T47D (cell line): ENCODE measurements around the gene MAN2A1.

Experiments
- DNase-seq, 2 experiments: peaks; one replicate each; pipeline versions ENCODE4 v3.0.0 to v3.0.0-alpha.2; 2011 to 2012; ENCODE audit warnings: low read depth in 1 of 2, low spot score in 1 of 2
- JUND ChIP-seq: IDR thresholded peaks from 2 replicates; pipeline ENCODE4 v1.6.1; 2012; ENCODE audit warnings: low read depth
- in situ Hi-C: cut with HindIII; loops from 2 replicates; pipeline ENCODE4 v1.10.0; 2016; ENCODE audit warnings: low sequenced_read_pairs, low pct_unique_long_range_greater_than_20kb

Gene MAN2A1

GRCh38 chr5:109784687-109785086 is 95.0 kb downstream of the MAN2A1 start:
- TF ChIP-seq JUND, result no peak
- in situ Hi-C loops, result no loop called here

GRCh38 chr5:109786206-109786855 is 96.6 kb downstream of the MAN2A1 start:
- in situ Hi-C loops, result no loop called here

More at GRCh38 chr5:109784687-109785086, 95.0 kb downstream of the MAN2A1 start:
- DNase-seq, result no peak

GRCh38 chr5:109788596-109788995 is 98.9 kb downstream of the MAN2A1 start:
- DNase-seq, result no peak
- no peak for TF ChIP-seq JUND
- in situ Hi-C loops, result no loop called here

More at GRCh38 chr5:109786206-109786855, 96.6 kb downstream of the MAN2A1 start:
- TF ChIP-seq JUND, result no peak
- no peak for DNase-seq

DNA sequence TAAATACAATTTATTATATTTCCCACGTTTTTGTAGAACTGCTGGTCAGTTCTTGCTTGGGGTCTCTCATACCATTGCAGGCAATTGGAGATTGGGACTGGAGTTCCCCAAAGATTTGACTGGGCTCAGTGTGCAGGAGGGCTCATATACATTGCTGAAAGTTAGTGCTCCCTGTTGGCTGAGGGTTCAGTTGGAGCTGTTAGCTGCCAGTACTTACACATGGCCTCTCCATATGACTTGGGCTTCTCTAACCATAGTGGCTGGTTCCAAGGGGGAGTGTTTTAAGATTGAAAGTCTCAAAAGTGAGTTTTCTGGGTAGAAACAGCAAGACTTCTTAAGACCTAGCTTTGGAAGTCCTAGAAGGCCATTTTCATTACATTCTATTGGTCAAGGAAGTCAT is 102.9 kb downstream of the MAN2A1 start:
- in situ Hi-C loops, result no loop called here
- no peak for DNase-seq
- TF ChIP-seq JUND, result no peak

GRCh38 chr5:109803854-109804253 is 114.1 kb downstream of the MAN2A1 start:
- no peak for DNase-seq
- in situ Hi-C loops, result no loop called here
- no peak for TF ChIP-seq JUND

GRCh38 chr5:109805472-109805871 is 115.7 kb downstream of the MAN2A1 start:
- in situ Hi-C loops, result no loop called here
- no peak for TF ChIP-seq JUND
- DNase-seq, result no peak

DNA sequence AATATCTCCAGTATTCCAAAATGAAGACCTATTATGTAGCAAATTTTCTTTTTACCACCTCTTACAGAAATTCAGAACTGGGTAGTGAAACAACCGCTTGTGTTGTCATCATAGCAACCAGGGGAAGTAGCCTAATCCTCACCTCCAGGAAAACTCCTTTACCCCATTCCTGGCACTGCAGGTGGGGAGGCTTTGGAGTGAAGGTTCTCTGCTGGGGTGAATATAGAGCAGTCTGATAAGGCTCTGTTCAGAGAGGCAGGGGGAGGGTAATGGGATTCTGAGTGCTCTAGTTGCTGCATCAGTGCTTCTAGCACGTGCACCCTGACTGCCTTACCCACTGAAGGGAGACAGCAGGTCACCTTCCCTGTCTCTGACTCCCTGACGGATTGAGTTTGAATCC is 116.2 kb downstream of the MAN2A1 start:
- DNase-seq, result no peak
- TF ChIP-seq JUND, result no peak
- in situ Hi-C loops, result no loop called here

GRCh38 chr5:109812698-109813097 is 123.0 kb downstream of the MAN2A1 start:
- in situ Hi-C loops, result no loop called here
- DNase-seq, result no peak
- TF ChIP-seq JUND, result no peak

GRCh38 chr5:109816732-109817131 is 127.0 kb downstream of the MAN2A1 start:
- DNase-seq, result no peak
- in situ Hi-C loops, result no loop called here

DNA sequence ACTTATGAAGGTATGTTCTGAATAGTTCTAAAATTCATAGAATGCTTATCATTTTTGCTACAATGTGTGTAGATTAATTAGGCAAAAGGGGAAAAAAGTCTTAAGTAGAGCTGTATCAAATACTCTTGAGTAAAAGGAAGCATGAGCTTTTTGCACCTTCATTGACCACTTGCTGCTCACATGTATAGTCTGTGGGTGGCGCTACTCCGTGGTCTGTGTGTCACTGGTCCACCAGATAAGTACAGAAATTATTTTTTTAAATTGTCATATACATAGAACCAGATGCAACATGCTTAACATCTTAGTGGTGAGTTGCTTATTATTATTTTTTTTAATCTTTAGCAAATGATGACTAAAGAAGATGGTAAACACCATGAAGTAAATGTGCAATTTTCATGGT is 130.2 kb downstream of the MAN2A1 start:
- no peak for TF ChIP-seq JUND
- in situ Hi-C loops, result no loop called here
- DNase-seq, result no peak

More at GRCh38 chr5:109816732-109817131, 127.0 kb downstream of the MAN2A1 start:
- TF ChIP-seq JUND, result no peak

DNA sequence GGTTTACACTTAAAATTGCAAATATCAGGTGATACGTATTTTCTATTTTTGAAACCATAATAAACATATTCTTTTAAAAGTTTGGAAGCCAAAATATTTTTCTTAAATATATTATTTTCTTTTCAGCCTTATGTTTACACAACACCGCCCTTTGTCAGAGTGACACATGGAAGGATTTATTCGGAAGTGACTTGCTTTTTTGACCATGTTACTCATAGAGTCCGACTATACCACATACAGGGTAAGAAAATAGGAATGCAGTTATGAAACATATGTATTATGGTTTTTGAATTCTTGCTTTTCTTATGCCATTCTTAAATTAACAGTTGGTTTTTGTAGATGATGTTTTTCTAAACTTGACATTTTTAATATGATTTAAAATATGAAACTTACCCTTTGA is 133.9 kb downstream of the MAN2A1 start:
- DNase-seq, result no peak
- in situ Hi-C loops, result no loop called here
- no peak for TF ChIP-seq JUND

DNA sequence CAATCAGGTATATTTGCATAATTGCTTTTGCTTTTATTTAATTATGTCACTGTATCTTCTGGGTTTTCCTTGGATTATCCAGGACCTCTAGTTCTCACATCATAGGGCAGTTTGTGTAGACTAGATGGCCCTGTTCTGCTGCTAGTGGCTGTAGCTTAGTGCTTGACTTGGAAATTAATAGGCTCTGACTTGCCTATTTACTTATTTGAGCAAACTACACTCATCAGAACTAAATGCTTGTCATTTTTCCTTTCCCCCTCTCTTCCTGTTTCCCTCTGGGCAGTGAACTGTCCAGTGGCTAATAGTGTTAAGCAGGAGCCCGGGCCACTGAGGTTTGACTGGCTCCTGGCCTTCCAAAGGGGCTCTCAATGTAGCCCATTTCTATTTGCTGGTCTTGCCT is 135.7 kb downstream of the MAN2A1 start:
- DNase-seq, result no peak
- in situ Hi-C loops, result no loop called here
- TF ChIP-seq JUND, result no peak

DNA sequence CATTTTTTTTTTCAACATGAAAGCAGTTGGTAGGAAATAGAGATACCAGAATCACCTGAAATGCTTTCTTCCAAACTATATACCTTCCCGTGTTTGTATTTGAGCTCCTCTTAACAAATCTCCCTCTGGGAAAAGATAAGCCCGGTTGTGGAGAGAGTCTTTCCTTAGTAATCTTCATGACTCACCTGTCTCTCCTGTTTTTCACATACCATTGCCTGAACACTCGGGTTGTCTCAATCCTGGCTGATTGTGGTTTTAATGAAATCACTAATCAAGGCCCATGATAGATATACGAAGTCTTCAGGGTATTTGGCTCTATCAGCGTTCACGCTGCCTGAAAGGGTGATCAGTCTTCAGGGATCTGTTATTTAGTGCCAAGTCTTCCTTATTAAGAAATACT is 136.7 kb downstream of the MAN2A1 start:
- in situ Hi-C loops, result no loop called here
- no peak for TF ChIP-seq JUND
- no peak for DNase-seq

- no peak for DNase-seq
- in situ Hi-C loops, result no loop called here
- no peak for TF ChIP-seq JUND
Observed at GRCh38 chr5:109829331-109829730, 139.6 kb downstream of the MAN2A1 start.
